HTR-8/SVneo (cell line): ENCODE results near the gene RACK1.

Experiments
- DNase-seq: peaks from one replicate; pipeline ENCODE4 v3.0.0; 2011; ENCODE audit warnings: low spot score, mixed read lengths; ENCODE audit not compliant: insufficient read length
- FAIRE-seq: peaks from 2 replicates; lab custom pipeline; 2011; peaks lifted over from hg19 to GRCh38; lab: Jason Lieb, UNC

The RACK1 gene

GRCh38 chr5:181260720-181261319 is 17.1 kb upstream of the RACK1 start, which contains the start of gene TRIM52:
TRIM52 (minus strand) TSS chr5:181261143; CDS start chr5:181260813, 330 bp downstream.
- peak; percentile 89 for DNase-seq
- FAIRE-seq = peak; percentile 86

- DNase-seq (no peak), FAIRE-seq (no peak)
These were observed 16.4 kb upstream of the RACK1 start for GRCh38 chr5:181259974-181260719.

GRCh38 chr5:181259283-181259682 is 15.6 kb upstream of the RACK1 start:
- FAIRE-seq (no peak), DNase-seq (no peak)

- no peak for FAIRE-seq
These were observed 14.9 kb upstream of the RACK1 start for GRCh38 chr5:181258576-181258975.

GRCh38 chr5:181255836-181256578 is 12.3 kb upstream of the RACK1 start:
- DNase-seq = no peak
- FAIRE-seq = no peak

More at GRCh38 chr5:181258576-181258975, 14.9 kb upstream of the RACK1 start:
- no peak for DNase-seq

GRCh38 chr5:181255276-181255675 is 11.6 kb upstream of the RACK1 start:
- FAIRE-seq (no peak), DNase-seq (no peak)

- FAIRE-seq = no peak
These were observed 4.6 kb upstream of the RACK1 start for GRCh38 chr5:181248277-181248676.

GRCh38 chr5:181246276-181247049 is 2.8 kb upstream of the RACK1 start:
- DNase-seq = peak; percentile 80

More at GRCh38 chr5:181248277-181248676, 4.6 kb upstream of the RACK1 start:
- no peak for DNase-seq

GRCh38 chr5:181245427-181246275 is 1.9 kb upstream of the RACK1 start:
- DNase-seq (peak; percentile 19), FAIRE-seq (no peak)

More at GRCh38 chr5:181246276-181247049, 2.8 kb upstream of the RACK1 start:
- FAIRE-seq = no peak

- no peak for DNase-seq
- FAIRE-seq = no peak
These were observed 615 bp downstream of the RACK1 start for GRCh38 chr5:181243018-181243563.

- DNase-seq = no peak
- no peak for FAIRE-seq
These were observed 1.7 kb downstream of the RACK1 start for GRCh38 chr5:181242031-181242451.

GRCh38 chr5:181241393-181241975 is 2.2 kb downstream of the RACK1 start:
- no peak for DNase-seq

GRCh38 chr5:181239062-181239663 is 4.5 kb downstream of the RACK1 start:
- FAIRE-seq = no peak
- no peak for DNase-seq

More at GRCh38 chr5:181241393-181241975, 2.2 kb downstream of the RACK1 start:
- no peak for FAIRE-seq

- FAIRE-seq = no peak
- no peak for DNase-seq
These were observed 5.8 kb downstream of the RACK1 start for GRCh38 chr5:181237729-181238385.

- no peak for FAIRE-seq
- DNase-seq = no peak
These were observed 6.6 kb downstream of the RACK1 start for GRCh38 chr5:181236954-181237641.

GRCh38 chr5:181236471-181236870 is 7.2 kb downstream of the RACK1 start:
- FAIRE-seq (no peak), DNase-seq (no peak)
